ENCODE results near the gene F7.
"Not testable (repeated sequence)": the region's sequence is repeated elsewhere in the genome, so short reads cannot be mapped to it uniquely, and the experiment has no call there.

The F7 gene

DNA sequence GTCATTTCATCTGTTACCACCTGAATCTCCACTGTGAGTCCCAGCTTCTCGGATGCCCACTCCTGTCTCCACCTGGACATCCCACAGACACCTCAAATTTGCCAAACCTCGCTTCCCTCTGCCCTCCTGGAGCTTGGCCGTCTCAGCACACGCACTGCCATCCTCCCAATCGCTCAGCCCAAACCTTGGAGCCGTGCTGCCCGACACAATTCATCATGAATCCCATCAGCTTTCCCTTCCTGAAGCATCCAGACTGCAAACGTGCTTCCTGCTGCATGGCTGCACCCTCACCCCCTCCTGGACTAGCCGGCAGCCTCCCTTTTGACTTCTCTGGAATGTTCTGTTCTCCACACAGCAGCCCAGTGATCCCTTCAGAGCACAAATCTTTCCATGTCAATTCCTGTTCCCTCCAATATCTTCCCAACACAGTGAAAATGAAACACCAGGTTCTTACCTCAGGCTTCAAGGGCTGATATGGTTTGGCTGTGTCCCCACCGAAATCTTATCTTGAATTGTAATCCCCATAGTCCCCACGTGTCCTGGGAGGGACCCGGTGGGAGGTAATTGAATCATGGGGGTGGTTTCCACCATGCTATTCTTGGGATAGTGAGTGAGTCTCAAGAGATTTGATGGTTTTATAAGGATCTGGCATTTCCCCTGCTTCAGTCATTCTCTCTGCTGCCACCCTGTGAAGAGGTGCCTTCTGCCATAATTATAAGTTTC lies 51.8 kb downstream of the F7 start:
- DNase-seq: no peak

DNA sequence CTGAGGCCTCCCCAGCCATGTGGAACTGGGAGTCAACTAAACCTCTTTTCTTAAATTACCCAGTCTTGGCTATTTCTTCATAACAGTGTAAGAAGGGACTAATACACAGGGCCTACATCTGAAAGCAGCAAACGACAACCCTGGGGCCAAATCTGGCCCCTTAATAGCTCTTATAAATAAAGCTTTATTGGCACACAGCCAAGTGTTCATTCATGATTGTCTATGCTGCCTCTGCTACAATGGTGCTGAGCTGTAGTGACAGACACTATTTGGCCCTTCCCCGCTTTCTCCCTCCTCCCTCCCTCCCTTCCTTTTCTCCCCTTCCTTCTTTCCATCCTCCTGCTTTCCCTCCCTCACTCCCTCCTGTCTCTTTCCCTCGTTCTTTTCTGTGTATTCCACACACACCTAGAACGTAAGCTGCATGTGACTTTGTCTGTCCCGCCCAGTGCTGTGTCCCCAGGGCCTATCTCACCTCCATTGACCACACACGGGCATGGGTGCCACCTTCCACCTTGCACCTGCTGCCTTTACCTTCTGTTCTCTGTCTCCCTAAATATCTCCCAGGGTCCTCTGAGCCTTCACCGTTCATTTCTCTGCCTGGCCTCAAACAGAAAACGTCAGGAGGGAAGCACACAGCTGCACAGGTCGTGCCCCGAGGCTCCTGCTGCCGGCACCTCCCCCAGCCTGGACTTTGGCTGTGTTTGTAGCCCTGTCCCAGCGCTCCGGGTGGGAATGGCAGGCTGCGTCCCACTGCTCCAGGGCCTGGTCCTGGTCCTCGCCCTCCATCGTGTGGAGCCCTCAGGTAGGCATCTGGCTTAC lies 52.5 kb downstream of the F7 start, which contains the start of gene PROZ:
TSS of gene PROZ (plus strand) at position 720 of the 819 bp plus-strand sequence. CDS start at position 733, 13 bp downstream.
- no peak for DNase-seq

DNA sequence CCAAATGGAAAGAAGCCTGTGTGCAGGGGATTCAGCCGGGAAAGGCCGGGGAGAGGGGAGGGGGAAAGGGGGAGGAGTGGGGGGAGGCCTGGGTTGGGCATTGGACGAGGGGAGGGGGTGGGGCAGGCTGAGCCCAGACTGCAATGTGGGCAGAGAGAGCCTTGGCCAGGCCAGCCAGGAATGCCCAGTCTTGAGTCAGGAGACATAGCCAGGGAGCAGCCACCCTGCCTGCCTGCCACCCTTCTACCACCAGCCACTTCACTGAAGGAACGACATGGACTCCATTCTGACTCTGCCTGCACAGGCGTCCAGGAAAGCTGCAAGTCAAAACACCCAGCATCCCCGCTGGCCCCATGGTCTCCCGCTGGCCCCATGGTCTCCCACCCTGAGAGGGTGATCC lies 53.4 kb downstream of the F7 start:
- DNase-seq: no peak

DNA sequence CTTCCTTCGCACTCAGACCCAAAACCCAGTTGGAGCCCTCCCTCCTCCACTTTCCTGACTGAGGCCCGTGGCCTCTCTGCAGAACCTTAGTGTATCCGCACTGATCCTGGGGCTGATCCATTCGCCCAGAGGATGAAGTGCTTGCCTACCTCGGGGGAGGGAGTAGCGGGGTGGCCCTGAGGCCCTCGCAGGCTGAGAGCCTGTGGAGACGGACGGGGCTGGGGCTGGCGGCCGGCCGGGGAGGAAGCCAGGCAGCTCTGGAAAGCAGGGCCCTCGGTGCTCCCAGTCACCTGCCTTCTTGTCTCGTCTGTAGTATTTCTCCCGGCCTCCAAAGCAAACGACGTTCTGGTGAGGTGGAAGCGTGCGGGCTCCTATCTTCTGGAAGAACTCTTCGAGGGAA lies 54.1 kb downstream of the F7 start:
- DNase-seq: no peak

DNA sequence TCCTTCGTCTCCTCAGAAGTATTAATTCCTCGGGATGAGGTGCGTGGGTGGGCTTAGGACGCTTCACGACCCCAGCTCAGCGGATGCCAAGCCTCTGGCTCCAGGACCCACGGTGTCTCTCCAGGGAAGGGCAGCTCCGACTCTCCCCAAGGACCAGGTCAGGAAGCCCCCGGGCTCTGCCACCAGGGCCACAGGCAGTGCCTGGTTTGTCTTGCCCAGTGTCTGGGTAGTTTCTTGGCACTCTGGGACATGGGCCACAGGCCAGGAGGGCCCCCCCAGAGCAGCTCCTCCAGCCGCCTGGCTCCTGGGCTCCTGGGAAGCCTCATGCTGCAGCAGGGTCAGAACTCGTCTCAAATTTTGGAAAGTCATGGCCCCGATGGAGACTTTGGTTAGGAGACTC lies 55.4 kb downstream of the F7 start:
- DNase-seq: no peak

GRCh38 chr13:113161433-113161832 lies 55.8 kb downstream of the F7 start:
- DNase-seq: no peak

GRCh38 chr13:113161975-113162374 lies 56.4 kb downstream of the F7 start:
- DNase-seq: not testable (repeated sequence)

DNA sequence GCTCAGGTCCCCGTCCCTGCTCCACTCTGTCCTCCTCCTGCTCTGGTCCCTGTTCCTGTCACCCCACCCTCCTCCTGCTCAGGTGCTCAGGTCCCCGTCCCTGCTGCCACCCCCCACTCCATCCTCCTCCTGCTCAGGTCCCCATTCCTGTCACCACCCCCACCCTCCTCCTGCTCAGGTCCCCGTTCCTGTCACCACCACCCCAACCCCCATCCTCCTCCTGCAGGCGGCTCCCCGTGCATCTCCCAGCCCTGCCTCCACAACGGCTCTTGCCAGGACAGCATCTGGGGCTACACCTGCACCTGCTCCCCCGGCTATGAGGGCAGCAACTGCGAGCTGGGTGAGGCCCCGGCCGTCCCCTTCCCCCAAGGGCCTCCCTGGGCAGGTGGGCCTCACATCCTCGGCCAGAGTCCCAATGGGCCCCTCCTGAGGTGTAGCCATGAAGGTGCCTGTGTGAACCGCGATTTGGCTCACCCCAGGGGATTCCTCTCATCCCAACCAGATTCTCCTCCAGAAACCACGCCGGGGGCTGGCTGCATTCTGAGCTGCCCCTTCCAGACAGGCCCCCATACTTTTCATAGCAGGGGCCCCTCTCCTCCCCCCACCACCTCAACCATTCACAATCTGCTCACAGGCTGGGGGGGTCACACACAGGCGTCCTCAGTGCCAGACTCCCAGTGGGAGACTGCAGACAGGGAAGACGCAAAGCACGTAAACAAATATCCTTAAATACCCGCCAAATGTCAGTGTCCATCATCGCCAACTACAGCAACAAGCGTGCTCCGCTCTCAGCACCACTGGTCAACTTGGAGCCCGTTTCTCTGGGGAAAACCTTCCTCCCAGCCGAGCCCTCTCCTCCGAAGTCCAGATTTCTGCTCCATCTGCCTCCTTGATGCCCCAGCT lies 57.4 kb downstream of the F7 start:
- no peak for DNase-seq

GRCh38 chr13:113164492-113164891 lies 58.9 kb downstream of the F7 start:
- no peak for DNase-seq

GRCh38 chr13:113166266-113166665 lies 60.7 kb downstream of the F7 start:
- no peak for DNase-seq

- DNase-seq: no peak
These were observed 61.1 kb downstream of the F7 start for GRCh38 chr13:113166681-113167080.

DNA sequence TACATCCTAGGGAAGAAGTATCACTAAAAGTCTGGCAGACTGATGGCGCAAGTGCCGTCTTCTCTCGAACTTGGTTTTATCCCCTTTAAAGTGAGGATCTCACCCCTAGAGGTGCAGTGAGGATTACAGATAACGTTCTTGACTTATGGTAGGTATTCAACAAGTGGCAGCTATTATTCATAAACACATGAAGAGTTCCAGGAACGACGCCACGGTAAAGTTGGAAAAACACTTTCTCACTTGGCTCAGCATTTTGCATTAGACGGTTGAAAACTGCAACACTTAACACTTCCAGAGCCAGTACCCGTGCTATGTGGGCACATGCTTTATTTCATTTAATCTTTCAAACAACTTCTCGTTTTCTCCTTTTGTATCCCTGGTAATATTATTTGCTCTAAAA lies 61.6 kb downstream of the F7 start:
- no peak for DNase-seq

- DNase-seq: no peak
These were observed 62.0 kb downstream of the F7 start for GRCh38 chr13:113167575-113167974.

DNA sequence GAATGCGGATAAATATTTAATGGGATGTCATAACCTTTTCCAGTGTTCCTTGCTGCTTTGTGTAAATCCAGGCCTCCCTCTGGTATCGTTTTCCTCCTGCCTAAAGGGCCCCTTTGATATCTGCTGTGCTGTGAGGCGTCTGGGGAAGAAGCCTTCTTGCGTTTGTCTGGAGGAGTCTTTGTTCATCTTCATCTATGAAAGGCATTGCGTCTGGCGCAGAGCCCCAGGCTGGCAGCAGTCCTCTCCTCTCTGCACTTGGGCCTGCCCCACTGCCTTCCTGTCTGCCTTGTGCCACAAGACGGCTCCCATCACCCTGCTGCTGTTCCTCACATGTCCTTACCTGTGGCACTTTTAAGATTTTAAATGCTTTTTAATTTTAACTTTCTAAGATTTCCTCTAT lies 62.6 kb downstream of the F7 start:
- DNase-seq: no peak

- no peak for DNase-seq
These were observed 64.0 kb downstream of the F7 start for GRCh38 chr13:113169277-113170272.

All from NCI-H446 treated with DMSO at 0.1 percent for 48 hours (cell line).